Astrocyte (in vitro differentiated cells and primary cell): ENCODE results near the gene MRGPRF. TPM values are rescaled to one million over a fixed set of nuclear protein-coding genes. Genes with fewer than 3 reads are reported as not detected.

ENCODE experiments used
- DNase-seq: peaks from one replicate; pipeline ENCODE4 v3.0.0-alpha.2; 2010; ENCODE audit warnings: low read depth
- FAIRE-seq: peaks from 2 replicates; lab custom pipeline; 2011; peaks lifted over from hg19 to GRCh38; lab: Jason Lieb, UNC
- H2AFZ ChIP-seq: 2 replicates; pipeline ENCODE4 v1.6.0; 2012; ENCODE audit warnings: low read depth, low read length, inconsistent platforms
- H3K27ac ChIP-seq: 2 replicates; pipeline ENCODE4 v1.5.1; 2011; ENCODE audit warnings: low read depth, low read length, inconsistent platforms
- H3K27me3 ChIP-seq: 2 replicates; pipeline ENCODE4 v1.6.0; 2011; ENCODE audit warnings: low read length, inconsistent platforms; ENCODE audit not compliant: insufficient read depth
- H3K36me3 ChIP-seq: 2 replicates; pipeline ENCODE4 v1.5.1; 2011; ENCODE audit warnings: low read length, inconsistent platforms; ENCODE audit not compliant: insufficient read depth
- H3K4me1 ChIP-seq: 2 replicates; pipeline ENCODE4 v1.5.1; 2011; ENCODE audit warnings: low read length, inconsistent platforms; ENCODE audit not compliant: insufficient read depth
- H3K4me2 ChIP-seq: 2 replicates; pipeline ENCODE4 v1.6.0; 2012; ENCODE audit warnings: low read length, inconsistent platforms
- H3K4me3 ChIP-seq: 2 replicates; pipeline ENCODE4 v1.5.1; 2011; ENCODE audit warnings: low read depth, mild to moderate bottlenecking, low read length, inconsistent platforms; ENCODE audit not compliant: insufficient read depth
- H3K79me2 ChIP-seq: 2 replicates; pipeline ENCODE4 v1.6.0; 2012; ENCODE audit warnings: mild to moderate bottlenecking, low read length, inconsistent platforms; ENCODE audit not compliant: insufficient read depth
- H3K9ac ChIP-seq: 2 replicates; pipeline ENCODE4 v1.6.0; 2012; ENCODE audit warnings: mild to moderate bottlenecking, low read length, inconsistent platforms
- H3K9me3 ChIP-seq: 2 replicates; pipeline ENCODE4 v1.5.1; 2012; ENCODE audit warnings: low read depth, mild to moderate bottlenecking, low read length, inconsistent platforms; ENCODE audit not compliant: insufficient read depth
- H4K20me1 ChIP-seq: 2 replicates; pipeline ENCODE4 v1.6.0; 2012; ENCODE audit warnings: low read length, inconsistent platforms; ENCODE audit not compliant: insufficient read depth
- H3K27ac Mint-ChIP-seq: one replicate; pipeline ENCODE4 v1.8.0; 2021; ENCODE audit warnings: mild to moderate bottlenecking, mixed read lengths; ENCODE audit not compliant: unreplicated experiment
- H3K27me3 Mint-ChIP-seq: one replicate; pipeline ENCODE4 v1.8.0; 2021; ENCODE audit warnings: low read depth, mixed read lengths; ENCODE audit not compliant: unreplicated experiment
- H3K36me3 Mint-ChIP-seq: one replicate; pipeline ENCODE4 v1.8.0; 2021; ENCODE audit warnings: low read depth, mixed read lengths; ENCODE audit not compliant: unreplicated experiment
- H3K4me1 Mint-ChIP-seq: one replicate; pipeline ENCODE4 v1.8.0; 2021; ENCODE audit warnings: low read depth, mixed read lengths; ENCODE audit not compliant: unreplicated experiment
- H3K4me3 Mint-ChIP-seq: one replicate; pipeline ENCODE4 v1.8.0; 2021; ENCODE audit warnings: mild to moderate bottlenecking, moderate library complexity, mixed read lengths; ENCODE audit not compliant: unreplicated experiment
- H3K9me3 Mint-ChIP-seq: one replicate; pipeline ENCODE4 v1.8.0; 2021; ENCODE audit warnings: mild to moderate bottlenecking, mixed read lengths; ENCODE audit not compliant: unreplicated experiment
- CTCF ChIP-seq: IDR thresholded peaks from 2 replicates; pipeline ENCODE4 v1.5.1; 2011; ENCODE audit warnings: low read depth, mild to moderate bottlenecking, inconsistent platforms, low read length, moderate library complexity; ENCODE audit not compliant: insufficient read depth
- EZH2 ChIP-seq: IDR thresholded peaks from 2 replicates; pipeline ENCODE4 v1.6.1; 2012; ENCODE audit warnings: mild to moderate bottlenecking, low read length, inconsistent platforms; ENCODE audit not compliant: insufficient read depth
- total RNA-seq: library from RNA; stranded (reverse); gene quantifications from 2 replicates; pipeline ENCODE4 v1.2.1, GENCODE V29; 2021

MRGPRF gene
- total RNA-seq, 1 donor from 2014 or later: 4.1 TPM

- Histone ChIP-seq H3K27me3 (no peaks in the 10 kb centered on the region), H4K20me1 (no peaks in the 10 kb centered on the region), H2AFZ (peak overlapping the region; percentile 40), H3K9ac (peak overlapping the region; percentile 62), H3K4me2 (peak overlapping the region; percentile 80), H3K27ac (no peak overlapping the region), H3K4me1 (peaks cover 57% of the 10 kb centered on the region), H3K4me3 (peak overlapping the region; percentile 25), H3K79me2 (no peaks in the 10 kb centered on the region), H3K9me3 (no peaks in the 10 kb centered on the region), H3K36me3 (no peaks in the 10 kb centered on the region)
- no peak for TF ChIP-seq EZH2
- TF ChIP-seq CTCF: no peak
- H3K27me3 Mint-ChIP-seq: peaks cover 9% of the 10 kb centered on the region
- FAIRE-seq (no peak), DNase-seq (no peak)
- peaks cover 21% of the 10 kb centered on the region for H3K4me1 Mint-ChIP-seq
- H3K4me3 Mint-ChIP-seq: peak overlapping the region; percentile 54
- H3K36me3 Mint-ChIP-seq: peaks cover 1% of the 10 kb centered on the region
- peaks cover 6% of the 10 kb centered on the region for H3K9me3 Mint-ChIP-seq
- H3K27ac Mint-ChIP-seq: no peak overlapping the region
Observed at GRCh38 chr11:69012092-69013008, 696 bp downstream of the MRGPRF start.

- FAIRE-seq: no peak
- Mint-ChIP-seq H3K27ac (no peak overlapping the region), H3K4me1 (peaks cover 22% of the 10 kb centered on the region), H3K9me3 (no peaks in the 10 kb centered on the region), H3K36me3 (peaks cover 1% of the 10 kb centered on the region), H3K27me3 (peaks cover 6% of the 10 kb centered on the region), H3K4me3 (no peak overlapping the region)
- no peak for DNase-seq
- Histone ChIP-seq H3K4me1 (peaks cover 57% of the 10 kb centered on the region), H3K27me3 (no peaks in the 10 kb centered on the region), H3K79me2 (no peaks in the 10 kb centered on the region), H4K20me1 (no peaks in the 10 kb centered on the region), H3K27ac (no peak overlapping the region), H2AFZ (no peak overlapping the region), H3K4me2 (peak overlapping the region; percentile 74), H3K9ac (no peak overlapping the region), H3K36me3 (no peaks in the 10 kb centered on the region), H3K9me3 (no peaks in the 10 kb centered on the region), H3K4me3 (no peak overlapping the region)
- no peak for TF ChIP-seq CTCF
- no peak for TF ChIP-seq EZH2
Observed at GRCh38 chr11:69011624-69012091, 1.4 kb downstream of the MRGPRF start.
